Measurements from ENCODE around the gene TEX53.

GRCh38 chr9:114687034-114687433, 29.4 kb upstream of the TEX53 start:
- TF ChIP-seq, protein P1, sequence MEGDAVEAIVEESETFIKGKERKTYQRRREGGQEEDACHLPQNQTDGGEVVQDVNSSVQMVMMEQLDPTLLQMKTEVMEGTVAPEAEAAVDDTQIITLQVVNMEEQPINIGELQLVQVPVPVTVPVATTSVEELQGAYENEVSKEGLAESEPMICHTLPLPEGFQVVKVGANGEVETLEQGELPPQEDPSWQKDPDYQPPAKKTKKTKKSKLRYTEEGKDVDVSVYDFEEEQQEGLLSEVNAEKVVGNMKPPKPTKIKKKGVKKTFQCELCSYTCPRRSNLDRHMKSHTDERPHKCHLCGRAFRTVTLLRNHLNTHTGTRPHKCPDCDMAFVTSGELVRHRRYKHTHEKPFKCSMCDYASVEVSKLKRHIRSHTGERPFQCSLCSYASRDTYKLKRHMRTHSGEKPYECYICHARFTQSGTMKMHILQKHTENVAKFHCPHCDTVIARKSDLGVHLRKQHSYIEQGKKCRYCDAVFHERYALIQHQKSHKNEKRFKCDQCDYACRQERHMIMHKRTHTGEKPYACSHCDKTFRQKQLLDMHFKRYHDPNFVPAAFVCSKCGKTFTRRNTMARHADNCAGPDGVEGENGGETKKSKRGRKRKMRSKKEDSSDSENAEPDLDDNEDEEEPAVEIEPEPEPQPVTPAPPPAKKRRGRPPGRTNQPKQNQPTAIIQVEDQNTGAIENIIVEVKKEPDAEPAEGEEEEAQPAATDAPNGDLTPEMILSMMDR (IDR thresholded peaks at IDR 0.05) = no peak
- no peak for TF ChIP-seq POLR2A (IDR thresholded peaks at IDR 0.05)
